Activated naive CD4-positive, alpha-beta T cell treated with anti-CD3 and anti-CD28 coated beads for 36 hours (primary cell): ENCODE data around the gene ANXA3. TPM values are rescaled to one million over a fixed set of nuclear protein-coding genes. Genes with fewer than 3 reads are reported as not detected.
"Not testable (repeated sequence)": the region's sequence is repeated elsewhere in the genome, so short reads cannot be mapped to it uniquely, and the experiment has no call there.

Experiments
- CTCF ChIA-PET: fragments of 350-600 bp; sonication (Branson Sonifier 250); formaldehyde crosslinking; loops from one replicate; lab custom pipeline; 2021; ENCODE audit warnings: antibody characterized with exemption; lab: Charles Lee
- DNase-seq: peaks from one replicate; pipeline ENCODE4 v3.0.0-alpha.2; 2020
- H3K27ac Mint-ChIP-seq: one replicate; pipeline ENCODE4 v1.8.0; 2021; ENCODE audit warnings: mild to moderate bottlenecking, mixed read lengths
- H3K27me3 Mint-ChIP-seq: one replicate; pipeline ENCODE4 v1.8.0; 2021; ENCODE audit warnings: low read depth, mixed read lengths
- H3K36me3 Mint-ChIP-seq: one replicate; pipeline ENCODE4 v1.8.0; 2021; ENCODE audit warnings: low read depth, mixed read lengths
- H3K4me1 Mint-ChIP-seq: one replicate; pipeline ENCODE4 v1.8.0; 2021; ENCODE audit warnings: low read depth, mixed read lengths
- H3K4me3 Mint-ChIP-seq: one replicate; pipeline ENCODE4 v1.8.0; 2021; ENCODE audit warnings: mild to moderate bottlenecking, moderate library complexity, mixed read lengths
- H3K9me3 Mint-ChIP-seq: one replicate; pipeline ENCODE4 v1.8.0; 2021; ENCODE audit warnings: mixed read lengths
- intact Hi-C: fragments of 100-400 bp; cut with micrococcal nuclease; formaldehyde crosslinking; loops from one replicate; pipeline ENCODE4 v1.15.1; 2023
- total RNA-seq, 2 experiments: library from RNA; stranded (reverse); gene quantifications; one replicate each; pipeline ENCODE4 v1.2.3, GENCODE V29; 2021

Gene ANXA3
- total RNA-seq, 2 experiments from 2014 or later, result 1.2 to 3.0 TPM

DNA sequence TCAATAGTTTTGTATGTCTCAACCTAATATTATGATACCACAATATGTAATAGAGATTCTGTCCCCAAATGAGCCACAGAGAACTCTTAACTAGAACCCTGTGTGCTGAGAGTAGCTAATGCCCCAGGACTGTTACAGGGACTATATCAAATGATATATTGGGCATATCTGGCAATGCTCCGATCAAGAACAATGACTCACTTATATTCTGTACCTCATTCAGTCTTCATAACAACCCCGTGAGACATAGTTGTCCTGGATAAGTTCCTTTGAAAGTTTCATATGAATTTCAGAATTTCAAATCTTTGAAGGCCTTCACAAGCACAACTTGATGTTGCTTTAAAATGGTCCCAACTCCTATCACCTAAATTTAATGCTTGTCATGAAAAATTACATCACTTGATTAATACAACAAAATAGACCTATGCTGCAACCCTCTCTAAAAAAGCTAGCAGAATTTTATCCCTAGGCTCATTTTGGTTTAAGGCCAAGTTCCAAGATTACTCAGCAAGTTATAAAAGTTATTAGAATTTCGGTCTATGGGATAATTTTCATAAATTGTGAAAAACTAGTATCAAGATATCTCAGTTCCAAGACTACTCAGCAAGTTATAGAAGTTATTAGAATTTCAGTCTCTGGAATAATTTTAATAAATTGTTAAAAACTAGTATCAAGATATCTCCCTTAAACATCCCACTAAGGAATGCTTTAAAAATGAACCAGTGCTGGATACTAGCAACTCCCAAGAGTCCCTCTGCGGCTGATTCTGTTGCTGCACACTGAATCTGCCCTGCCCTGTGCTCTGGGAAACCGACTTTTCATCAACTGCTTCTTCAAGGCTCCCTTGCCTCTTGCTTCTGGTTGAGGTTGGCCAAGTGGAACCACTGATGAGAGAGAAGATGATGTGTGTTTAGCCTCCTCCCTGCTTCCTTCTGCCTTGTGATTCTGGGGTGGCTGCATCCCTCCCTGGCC lies 6.0 kb upstream of the ANXA3 start:
- intact Hi-C loops, result loop anchor here (10.0 kb wide), 1 partner anchor 961 kb away; no protein-coding TSS in a partner anchor
- no peak overlapping the region for H3K4me3 Mint-ChIP-seq
- CTCF ChIA-PET, result interaction anchor here (0.8 kb wide), 1 partner anchor 322 kb away, joined by 3 read pairs; no protein-coding TSS in a partner anchor
- H3K36me3 Mint-ChIP-seq, result no peaks in the 10 kb centered on the region
- no peak for DNase-seq
- H3K27ac Mint-ChIP-seq, result no peak overlapping the region
- H3K4me1 Mint-ChIP-seq, result peaks cover 12% of the 10 kb centered on the region
- peaks cover 1% of the 10 kb centered on the region for H3K9me3 Mint-ChIP-seq
- H3K27me3 Mint-ChIP-seq, result peaks cover 29% of the 10 kb centered on the region

DNA sequence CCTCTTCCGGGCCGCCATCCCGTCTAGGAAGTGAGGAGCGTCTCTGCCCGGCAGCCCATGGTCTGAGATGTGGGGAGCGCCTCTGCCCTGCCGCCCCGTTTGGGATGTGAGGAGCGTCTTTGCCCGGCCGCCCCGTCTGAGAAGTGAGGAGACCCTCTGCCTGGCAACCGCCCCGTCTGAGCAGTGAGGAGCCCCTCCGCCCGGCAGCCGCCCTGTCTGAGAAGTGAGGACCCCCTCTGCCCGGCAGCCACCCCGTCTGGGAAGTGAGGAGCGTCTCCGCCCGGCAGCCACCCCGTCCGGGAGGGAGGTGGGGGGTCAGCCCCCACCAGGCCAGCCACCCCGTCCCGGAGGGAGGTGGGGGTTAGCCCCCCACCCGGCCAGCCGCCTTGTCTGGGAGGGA lies 3.7 kb upstream of the ANXA3 start:
- H3K27ac Mint-ChIP-seq, H3K36me3 Mint-ChIP-seq, H3K9me3 Mint-ChIP-seq, CTCF ChIA-PET, H3K4me3 Mint-ChIP-seq, DNase-seq: not testable (repeated sequence)
- peaks cover 17% of the 10 kb centered on the region for H3K4me1 Mint-ChIP-seq
- peaks cover 34% of the 10 kb centered on the region for H3K27me3 Mint-ChIP-seq
- intact Hi-C loops, result loop anchor here (10.0 kb wide), 1 partner anchor 963 kb away; no protein-coding TSS in a partner anchor

DNA sequence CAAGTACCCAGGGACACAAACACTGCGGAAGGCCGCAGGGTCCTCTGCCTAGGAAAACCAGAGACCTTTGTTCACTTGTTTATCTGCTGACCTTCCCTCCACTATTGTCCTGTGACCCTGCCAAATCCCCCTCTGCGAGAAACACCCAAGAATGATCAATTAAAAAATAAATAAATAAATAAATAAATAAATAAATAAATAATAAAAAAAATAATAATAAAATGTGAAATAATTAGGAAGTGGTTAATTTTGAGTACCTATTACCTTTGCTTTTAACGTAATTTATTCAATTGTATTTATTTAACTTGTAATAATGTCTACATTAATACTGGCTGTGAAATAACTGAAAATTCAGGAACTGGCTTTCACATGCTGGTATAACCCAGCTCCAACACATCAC lies 2.7 kb upstream of the ANXA3 start:
- H3K4me3 Mint-ChIP-seq, DNase-seq, CTCF ChIA-PET, H3K4me1 Mint-ChIP-seq, H3K36me3 Mint-ChIP-seq, H3K9me3 Mint-ChIP-seq, H3K27ac Mint-ChIP-seq: not testable (repeated sequence)
- intact Hi-C loops, result loop anchor here (10.0 kb wide), 1 partner anchor 964 kb away; no protein-coding TSS in a partner anchor
- H3K27me3 Mint-ChIP-seq, result peaks cover 36% of the 10 kb centered on the region

DNA sequence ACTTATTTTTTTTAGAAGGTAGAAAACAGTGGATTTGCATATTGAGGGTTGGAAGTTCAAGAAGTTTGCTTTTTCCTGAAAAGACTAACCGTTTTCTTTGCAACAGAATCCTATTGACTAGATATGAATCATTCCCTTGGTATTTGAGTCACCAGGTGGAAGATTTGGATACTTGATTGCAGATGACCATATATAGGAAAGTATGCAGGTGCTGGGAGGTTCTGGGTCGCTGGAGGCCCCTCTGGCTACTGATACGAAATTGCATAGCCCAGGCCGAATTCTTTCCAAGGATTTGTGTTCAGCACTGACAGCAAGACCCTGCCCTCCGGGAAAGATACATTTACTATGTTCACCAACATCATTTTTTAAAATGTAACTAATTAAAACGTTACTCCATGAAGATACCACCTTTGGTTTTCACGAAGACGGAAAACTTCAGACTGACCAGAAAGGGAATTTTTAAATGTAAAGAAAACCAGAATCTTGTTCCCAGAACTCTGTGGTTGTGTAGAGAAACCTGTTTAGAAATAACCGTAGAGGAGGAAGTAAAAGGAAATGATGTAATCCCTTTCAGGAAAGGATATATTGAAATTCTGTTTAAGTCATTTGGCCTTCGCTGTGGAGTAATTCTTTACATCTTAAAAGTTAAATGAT lies 946 bp downstream of the ANXA3 start:
- Mint-ChIP-seq H3K9me3 (no peaks in the 10 kb centered on the region), H3K27ac (no peak overlapping the region), H3K4me3 (no peak overlapping the region), H3K4me1 (peaks cover 8% of the 10 kb centered on the region), H3K27me3 (peaks cover 31% of the 10 kb centered on the region), H3K36me3 (no peaks in the 10 kb centered on the region)
- intact Hi-C loops, result loop anchor here (5.0 kb wide), 1 partner anchor 105 kb away; no protein-coding TSS in a partner anchor
- CTCF ChIA-PET, result interaction anchor here (0.6 kb wide), 2 partner anchors 9 to 35 kb away, joined by 3 read pairs; no protein-coding TSS in a partner anchor
- no peak for DNase-seq

DNA sequence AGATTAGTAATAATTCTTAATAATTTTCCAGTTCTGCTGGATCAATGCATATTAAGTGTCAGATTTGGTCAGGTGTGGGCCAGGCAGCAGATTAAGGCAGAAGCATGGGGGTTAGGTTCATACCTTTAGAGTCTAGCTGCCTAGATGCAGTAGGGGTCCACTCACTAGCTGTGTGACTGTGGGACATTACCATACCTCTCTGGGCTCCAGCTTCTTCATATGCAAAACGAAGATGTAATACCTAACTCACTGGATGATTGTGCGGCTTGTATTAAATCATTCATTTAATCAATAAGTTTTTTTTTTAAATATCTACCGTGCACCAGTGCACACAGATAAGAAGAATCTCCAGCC lies 1.4 kb downstream of the ANXA3 start:
- H3K9me3 Mint-ChIP-seq, result no peaks in the 10 kb centered on the region
- CTCF ChIA-PET, result interaction anchor here (0.6 kb wide), 2 partner anchors 10 to 35 kb away, joined by 3 read pairs; no protein-coding TSS in a partner anchor
- DNase-seq, result no peak
- no peak overlapping the region for H3K27ac Mint-ChIP-seq
- H3K4me3 Mint-ChIP-seq, result no peak overlapping the region
- no peaks in the 10 kb centered on the region for H3K36me3 Mint-ChIP-seq
- H3K27me3 Mint-ChIP-seq, result peaks cover 31% of the 10 kb centered on the region
- intact Hi-C loops, result loop anchor here (5.0 kb wide), 1 partner anchor 104 kb away; no protein-coding TSS in a partner anchor
- peaks cover 8% of the 10 kb centered on the region for H3K4me1 Mint-ChIP-seq

DNA sequence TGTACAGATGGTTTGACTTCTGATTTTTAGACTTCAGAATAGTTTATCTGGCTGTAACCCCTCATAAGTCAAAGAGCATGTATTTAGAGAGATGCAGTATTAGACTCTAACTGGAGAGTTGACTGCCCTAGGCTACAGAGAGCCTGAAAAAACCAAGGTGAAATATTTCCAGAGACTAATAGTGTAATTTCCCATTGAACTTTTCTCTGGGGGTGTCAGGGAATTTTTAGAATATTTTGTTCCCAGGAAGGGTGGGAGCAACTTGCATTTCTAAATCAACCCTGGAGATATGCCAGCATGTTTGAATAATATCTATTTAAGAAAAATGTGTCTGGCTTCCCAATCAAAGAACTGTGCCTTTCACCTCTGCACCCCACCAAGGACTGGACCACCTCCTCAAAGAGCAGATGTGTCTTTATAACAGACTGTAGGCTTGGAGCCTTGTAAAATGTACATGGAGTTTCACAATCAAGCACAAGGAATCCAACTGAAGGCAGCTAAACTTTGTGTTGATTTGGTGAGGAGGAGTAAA lies 2.0 kb downstream of the ANXA3 start:
- Mint-ChIP-seq H3K4me1 (peaks cover 8% of the 10 kb centered on the region), H3K36me3 (no peaks in the 10 kb centered on the region), H3K4me3 (no peak overlapping the region), H3K27ac (no peak overlapping the region), H3K27me3 (peaks cover 33% of the 10 kb centered on the region), H3K9me3 (no peaks in the 10 kb centered on the region)
- CTCF ChIA-PET, result interaction anchor here (0.6 kb wide), 1 partner anchor 10 kb away, joined by 3 read pairs; no protein-coding TSS in a partner anchor
- intact Hi-C loops, result loop anchor here (5.0 kb wide), 1 partner anchor 104 kb away; no protein-coding TSS in a partner anchor
- no peak for DNase-seq

DNA sequence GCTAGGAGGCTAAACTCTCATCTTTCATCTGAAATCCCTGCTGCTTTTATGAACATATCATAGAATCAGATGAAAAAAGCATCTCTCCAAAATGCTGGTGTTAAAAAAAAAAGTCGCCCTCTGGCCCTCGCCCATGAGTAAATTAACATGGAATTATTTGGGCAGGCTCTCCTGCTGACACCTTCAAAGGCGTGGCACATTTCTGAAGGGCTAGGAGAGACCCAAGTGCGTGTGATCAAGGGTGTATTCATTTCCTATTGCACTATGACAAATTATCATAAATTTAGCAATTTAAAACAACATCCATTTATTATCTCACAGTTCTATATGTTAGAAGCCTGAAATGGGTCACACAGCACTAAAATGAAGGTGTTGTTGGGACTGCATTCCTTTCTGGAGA lies 5.1 kb downstream of the ANXA3 start:
- no peak for DNase-seq
- Mint-ChIP-seq H3K36me3 (no peaks in the 10 kb centered on the region), H3K4me1 (peaks cover 5% of the 10 kb centered on the region), H3K27ac (no peak overlapping the region), H3K9me3 (no peaks in the 10 kb centered on the region), H3K27me3 (peaks cover 15% of the 10 kb centered on the region), H3K4me3 (no peak overlapping the region)
- intact Hi-C loops, result no loop called here
- CTCF ChIA-PET, result no interaction called here

DNA sequence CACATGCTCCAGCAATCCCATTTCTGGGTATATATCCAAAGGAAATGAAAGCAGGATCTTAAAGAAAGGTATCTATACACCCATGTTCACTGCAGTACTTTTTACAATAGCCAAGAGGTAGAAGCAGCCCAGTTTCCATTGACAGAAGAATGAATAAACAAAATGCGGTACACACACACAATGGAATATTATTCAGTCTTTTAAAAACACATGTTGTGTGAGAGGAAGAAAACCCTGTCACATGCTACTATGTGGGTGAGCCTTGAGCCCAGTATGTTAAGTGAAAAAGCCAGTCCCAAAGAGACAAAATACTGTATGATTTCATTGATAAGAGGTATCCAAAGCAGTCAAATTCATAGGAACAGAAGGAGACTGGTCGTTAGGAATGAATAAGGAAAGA lies 6.3 kb downstream of the ANXA3 start:
- Mint-ChIP-seq H3K4me1 (no peaks in the 10 kb centered on the region), H3K36me3 (no peaks in the 10 kb centered on the region), H3K4me3 (no peak overlapping the region), H3K9me3 (no peaks in the 10 kb centered on the region), H3K27ac (no peak overlapping the region), H3K27me3 (peaks cover 15% of the 10 kb centered on the region)
- CTCF ChIA-PET, result no interaction called here
- no peak for DNase-seq
- intact Hi-C loops, result no loop called here

DNA sequence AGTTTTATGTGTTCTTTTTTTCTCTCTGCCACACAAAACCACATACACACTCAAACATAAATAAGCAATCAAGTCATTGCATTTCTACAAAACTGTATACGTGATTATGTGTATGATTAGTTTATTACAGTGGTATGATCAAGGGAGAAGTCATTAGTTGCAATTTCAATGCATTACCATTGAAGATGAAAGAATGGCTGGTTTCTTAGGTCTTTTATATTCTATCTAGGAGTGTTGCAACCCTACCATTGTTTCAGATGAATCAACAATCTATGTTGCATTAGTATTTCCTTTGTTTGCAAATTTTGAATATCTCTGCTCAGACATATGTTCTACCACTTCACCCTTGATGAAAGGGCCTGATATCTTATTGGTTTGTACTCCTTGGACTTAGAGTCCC lies 6.8 kb downstream of the ANXA3 start:
- CTCF ChIA-PET, result interaction anchor here (0.6 kb wide), 1 partner anchor 78 kb away, joined by 3 read pairs; no protein-coding TSS in a partner anchor
- Mint-ChIP-seq H3K4me3 (no peak overlapping the region), H3K9me3 (no peaks in the 10 kb centered on the region), H3K4me1 (no peaks in the 10 kb centered on the region), H3K27me3 (peaks cover 15% of the 10 kb centered on the region), H3K27ac (no peak overlapping the region), H3K36me3 (no peaks in the 10 kb centered on the region)
- intact Hi-C loops, result no loop called here
- DNase-seq, result no peak

DNA sequence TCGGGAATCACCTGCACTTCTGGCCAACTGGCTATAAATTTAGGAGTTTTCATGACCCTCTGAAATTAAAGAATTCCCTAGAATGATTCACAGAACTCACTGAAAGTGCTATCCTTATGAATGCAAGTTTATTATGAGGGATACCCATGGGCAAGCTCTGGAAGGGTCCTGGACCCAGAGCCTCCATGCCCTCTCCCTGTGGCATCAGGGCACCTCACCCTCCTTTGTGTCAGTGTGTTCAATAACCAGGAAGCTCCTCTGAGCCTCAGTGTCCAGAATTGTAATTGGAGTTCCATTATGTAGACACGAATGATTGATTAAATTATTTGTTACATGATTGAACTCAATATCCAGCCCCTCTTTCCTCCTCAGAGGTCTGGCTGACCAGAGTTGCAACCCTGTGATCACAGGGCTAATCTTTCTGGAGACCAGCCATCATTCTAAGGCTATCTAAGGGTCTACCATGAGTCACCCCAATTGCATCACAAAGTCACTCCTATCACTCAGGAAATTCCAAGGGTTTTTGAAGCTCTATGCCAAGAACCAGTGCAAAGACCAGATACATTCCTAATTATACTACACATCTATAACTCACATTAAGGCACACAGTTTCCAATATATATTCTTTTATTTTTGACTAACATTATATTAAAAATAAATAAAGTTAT lies 8.9 kb downstream of the ANXA3 start:
- CTCF ChIA-PET, result no interaction called here
- no peaks in the 10 kb centered on the region for H3K36me3 Mint-ChIP-seq
- H3K27me3 Mint-ChIP-seq, result peaks cover 6% of the 10 kb centered on the region
- no peaks in the 10 kb centered on the region for H3K4me1 Mint-ChIP-seq
- intact Hi-C loops, result no loop called here
- DNase-seq, result no peak
- no peak overlapping the region for H3K27ac Mint-ChIP-seq
- H3K9me3 Mint-ChIP-seq, result no peaks in the 10 kb centered on the region
- H3K4me3 Mint-ChIP-seq, result no peak overlapping the region

DNA sequence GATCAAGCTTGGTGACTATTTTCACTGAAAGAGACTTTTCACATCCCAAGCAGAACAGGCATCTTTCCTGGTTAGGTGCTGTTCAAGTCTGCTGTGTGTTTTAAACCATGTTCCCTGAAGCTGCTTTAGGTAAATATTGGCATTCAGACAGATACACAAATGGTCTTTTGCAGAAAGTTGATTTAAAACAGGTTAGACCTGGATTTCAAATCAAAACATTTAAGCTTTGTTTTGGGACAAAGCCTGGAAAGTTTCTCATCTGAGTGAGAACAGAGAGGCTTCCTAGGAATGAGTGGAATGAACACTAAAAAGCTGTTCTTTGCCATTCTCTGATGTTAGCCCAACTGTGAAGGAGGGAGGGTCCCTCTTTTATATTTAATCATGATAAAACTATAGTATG lies 10.1 kb downstream of the ANXA3 start:
- Mint-ChIP-seq H3K4me1 (no peaks in the 10 kb centered on the region), H3K36me3 (no peaks in the 10 kb centered on the region), H3K4me3 (no peak overlapping the region), H3K27ac (no peak overlapping the region), H3K9me3 (no peaks in the 10 kb centered on the region), H3K27me3 (peaks cover 6% of the 10 kb centered on the region)
- DNase-seq, result no peak
- CTCF ChIA-PET, result no interaction called here
- intact Hi-C loops, result no loop called here

DNA sequence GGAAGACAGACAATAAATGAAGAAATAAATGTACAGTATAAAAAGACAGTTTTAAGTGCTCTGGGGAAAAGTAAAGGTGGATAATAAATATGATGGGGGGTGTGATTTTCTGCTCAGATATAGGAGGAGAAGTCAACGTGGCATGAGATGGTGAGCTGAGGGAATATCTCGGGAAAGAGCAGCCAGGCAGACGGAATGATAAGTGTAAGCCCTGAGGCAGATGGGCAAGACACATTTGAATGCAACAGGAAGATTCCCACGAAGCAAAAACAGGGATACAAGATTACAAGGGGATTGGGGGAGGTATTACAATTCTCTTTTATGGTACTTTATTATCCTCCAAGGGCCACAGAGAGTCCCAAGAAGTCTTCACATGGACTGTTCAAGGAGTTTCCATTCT lies 11.1 kb downstream of the ANXA3 start:
- Mint-ChIP-seq H3K9me3 (no peaks in the 10 kb centered on the region), H3K36me3 (no peaks in the 10 kb centered on the region), H3K4me1 (no peaks in the 10 kb centered on the region), H3K4me3 (no peak overlapping the region), H3K27me3 (peaks cover 6% of the 10 kb centered on the region), H3K27ac (no peak overlapping the region)
- DNase-seq, result no peak
- intact Hi-C loops, result no loop called here
- CTCF ChIA-PET, result no interaction called here
